Fibroblast of the conjunctiva (primary cell): ENCODE measurements around the gene TRAPPC5.
"Not testable (repeated sequence)": the region's sequence is repeated elsewhere in the genome, so short reads cannot be mapped to it uniquely, and the experiment has no call there.

Experiments
- DNase-seq: peaks from one replicate; pipeline ENCODE4 v3.0.0-alpha.2; 2010; ENCODE audit warnings: low read depth

Gene TRAPPC5

DNA sequence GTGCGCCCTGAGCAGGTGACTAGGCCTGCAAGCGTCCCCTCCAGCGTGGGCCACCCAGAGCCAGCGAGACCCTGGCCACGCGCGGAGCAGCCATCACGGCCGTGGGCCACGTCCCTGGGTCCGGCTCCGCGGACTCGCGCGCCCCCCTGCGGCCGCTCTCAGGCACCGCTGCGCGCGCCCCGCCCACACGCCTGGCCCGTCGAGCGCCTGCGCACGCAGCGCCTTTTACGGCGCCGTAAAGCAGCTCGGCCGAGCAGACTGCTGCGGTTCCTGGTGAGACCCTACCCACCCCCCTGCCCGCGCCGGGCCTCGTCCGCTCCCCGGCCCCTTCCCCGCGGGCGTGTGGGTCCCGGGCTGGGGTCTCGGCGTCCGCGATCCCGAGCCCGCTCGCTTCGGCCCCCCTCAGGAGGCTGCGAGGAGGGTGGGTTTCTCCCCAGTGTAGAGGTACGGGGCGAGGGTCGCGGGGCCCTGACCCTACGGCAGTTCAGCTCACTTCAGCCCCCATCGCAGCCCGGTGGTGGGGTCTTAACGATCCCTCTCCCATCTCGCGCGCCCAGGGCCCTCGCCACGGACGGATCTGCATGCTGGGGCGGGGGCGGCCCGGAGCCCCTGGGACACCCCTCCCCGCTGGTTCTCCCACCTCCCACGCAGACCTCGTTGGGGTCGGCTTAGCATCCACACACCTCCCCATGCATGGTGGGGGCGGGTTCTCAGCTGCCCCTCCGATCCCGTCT lies at the start of gene TRAPPC5:
Gene TRAPPC5, plus strand, starts transcription at position 228 of the 734 bp plus-strand sequence. CDS start 1,421 bp downstream, outside the sequence.
- DNase-seq, result peak; percentile 59

DNA sequence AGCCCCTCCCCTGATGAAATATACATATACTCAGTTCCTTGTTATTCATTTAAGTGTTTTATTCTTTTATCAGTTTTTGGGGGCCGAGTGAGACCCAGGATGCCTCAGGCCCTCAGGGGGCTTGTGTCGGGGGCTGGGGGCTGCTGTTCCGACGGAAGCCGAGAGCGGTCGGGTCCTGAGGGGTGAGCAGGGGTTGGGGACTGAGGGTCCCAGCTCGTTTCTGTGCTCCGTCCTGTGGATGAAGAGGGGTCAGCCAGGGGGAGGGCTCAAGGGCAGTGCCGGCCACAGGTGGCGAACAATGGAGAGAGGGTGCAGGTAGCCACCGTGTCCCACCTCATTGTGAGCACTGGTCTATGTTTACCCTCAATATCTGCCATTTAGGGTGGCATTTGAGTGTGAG lies 49.1 kb upstream of the TRAPPC5 start:
- DNase-seq, result no peak

DNA sequence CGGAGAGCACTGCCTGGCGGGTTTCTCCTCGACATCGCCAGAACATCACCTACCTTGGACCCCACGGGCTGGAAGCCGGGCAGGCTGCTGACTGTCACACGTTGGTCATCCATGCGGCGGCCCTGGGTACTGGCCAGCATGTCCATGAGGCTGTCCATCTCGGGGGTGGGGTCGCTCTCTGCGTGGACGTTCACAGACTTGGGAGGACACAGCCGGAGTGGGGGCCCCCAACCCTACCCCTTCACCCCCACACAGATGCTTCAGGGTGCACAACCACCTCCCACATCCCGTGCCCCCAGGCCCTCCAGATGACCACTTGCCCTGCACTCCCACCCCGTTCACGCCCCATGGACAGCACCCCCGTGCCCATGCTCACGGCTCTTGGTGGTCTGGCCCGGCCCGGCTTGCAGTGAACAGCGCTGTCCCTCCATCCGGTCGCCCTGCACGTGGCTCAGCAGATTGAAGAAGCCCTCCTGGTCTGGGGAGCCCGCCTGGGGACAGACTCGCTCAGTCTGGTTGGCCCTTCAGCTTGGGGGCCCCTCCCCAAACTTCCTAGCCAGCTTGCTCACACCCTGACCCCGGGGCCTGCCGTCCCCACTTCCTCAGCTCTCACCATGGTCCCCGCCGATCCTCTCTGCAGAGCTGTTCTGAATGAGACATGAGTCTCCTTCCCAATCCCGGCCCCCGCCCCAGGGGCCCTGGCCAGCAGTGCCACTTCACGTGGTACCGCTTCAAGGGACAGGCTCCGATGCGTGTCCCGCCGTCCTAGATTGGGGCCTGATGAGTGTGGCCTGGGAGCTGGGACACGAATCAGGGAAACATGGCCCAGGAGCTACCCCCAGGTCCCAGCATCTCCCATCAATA lies 48.1 kb upstream of the TRAPPC5 start:
- DNase-seq, result no peak

DNA sequence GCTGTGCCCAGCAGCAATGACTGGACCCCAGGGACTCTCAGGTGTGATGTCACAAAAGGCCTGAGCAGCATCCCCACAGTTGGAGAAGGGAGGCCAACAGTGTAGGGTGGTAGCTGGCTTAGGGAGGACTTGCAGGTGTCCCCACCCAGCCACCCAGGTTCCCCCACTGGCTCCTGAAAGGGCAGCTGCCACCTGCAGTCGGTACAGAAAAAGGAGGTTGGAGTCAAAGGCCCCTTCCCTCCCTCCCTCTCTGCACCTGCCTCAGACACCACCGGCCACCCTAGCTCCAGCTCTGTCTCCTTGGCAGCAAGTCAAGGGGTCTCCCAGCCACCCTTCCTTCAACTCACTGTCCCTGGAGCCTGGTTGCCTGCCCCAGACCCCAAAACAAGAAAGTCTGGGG lies 46.9 kb upstream of the TRAPPC5 start, which contains the start of gene PCP2:
Gene PCP2, minus strand, starts transcription at position 22 of the 400 bp plus-strand sequence. CDS start 262 bp downstream, outside the sequence.
- no peak for DNase-seq

DNA sequence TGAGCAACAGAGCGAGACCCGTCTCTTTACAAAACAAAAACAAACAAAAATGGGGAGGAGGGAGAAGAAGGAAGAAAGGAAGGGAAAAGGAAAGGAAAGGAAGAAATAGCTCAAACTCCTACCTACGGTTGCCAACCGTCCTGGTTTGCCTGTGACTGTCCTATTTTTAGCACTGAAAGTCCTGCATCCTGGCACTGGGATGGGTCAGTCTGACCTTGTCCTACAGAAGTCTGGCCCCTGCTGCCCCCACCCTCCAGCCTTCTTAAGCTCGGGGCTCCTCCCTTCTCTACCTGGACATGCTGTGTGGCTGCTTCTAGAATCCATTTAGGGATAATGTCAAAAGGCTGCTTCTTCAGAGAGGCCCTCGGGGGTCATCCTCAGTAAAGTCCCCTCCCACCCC lies 45.0 kb upstream of the TRAPPC5 start:
- DNase-seq, result no peak

DNA sequence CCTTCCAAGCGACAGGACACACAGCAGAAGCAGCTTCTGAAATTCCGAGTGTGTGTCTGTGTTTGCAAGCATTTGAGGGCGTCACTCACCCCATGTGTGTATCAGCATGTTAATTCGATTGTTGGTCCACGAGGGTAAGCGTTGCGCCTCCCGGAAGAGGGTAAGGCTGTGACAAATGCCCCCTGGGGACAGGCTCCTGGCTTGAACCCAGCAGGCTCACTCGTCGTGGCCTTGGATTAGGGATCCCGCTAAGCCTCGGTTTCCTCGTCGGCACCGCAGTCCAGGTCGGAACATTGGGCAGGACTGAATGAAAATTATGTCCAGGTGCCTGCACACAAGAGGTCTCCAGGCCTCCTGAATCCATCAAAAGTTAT lies 44.3 kb upstream of the TRAPPC5 start:
- no peak for DNase-seq

DNA sequence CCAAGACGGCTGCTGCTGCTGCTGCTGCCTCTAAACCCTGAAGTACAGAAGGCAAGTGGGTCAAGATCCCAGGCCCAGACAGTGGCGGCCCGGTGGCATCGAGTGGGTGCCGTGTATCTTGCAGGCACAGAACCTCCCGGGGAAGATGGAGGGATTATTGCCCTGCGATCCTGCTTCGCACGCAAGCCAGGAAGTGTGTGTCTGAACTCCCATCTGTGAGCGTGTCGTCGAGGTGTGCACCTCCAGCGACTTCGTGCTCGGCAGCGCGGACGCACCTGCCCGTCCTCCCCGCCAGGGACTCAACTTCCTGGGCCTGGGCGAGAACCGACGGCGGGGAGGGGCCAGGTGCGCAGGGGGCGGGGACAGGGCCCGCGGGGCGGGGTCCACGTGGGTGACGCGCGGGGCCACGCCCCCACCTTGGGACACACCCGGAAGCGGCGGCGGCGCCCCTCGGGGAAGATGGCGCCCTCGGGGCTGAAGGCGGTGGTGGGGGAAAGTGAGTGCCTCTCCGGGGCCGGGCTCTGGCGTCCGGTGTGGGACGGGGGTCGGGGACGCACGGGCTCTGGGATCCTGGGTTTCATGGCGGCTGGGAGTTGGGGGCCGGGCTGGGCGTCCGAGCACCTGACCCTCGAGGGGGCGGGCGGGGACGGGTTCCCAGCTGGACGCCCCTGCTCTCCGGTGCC lies 43.8 kb upstream of the TRAPPC5 start, which contains the start of gene STXBP2:
Gene STXBP2, plus strand, starts transcription at position 420 of the 683 bp plus-strand sequence. Its CDS starts 40 bp downstream, at position 460.
- DNase-seq, result no peak

DNA sequence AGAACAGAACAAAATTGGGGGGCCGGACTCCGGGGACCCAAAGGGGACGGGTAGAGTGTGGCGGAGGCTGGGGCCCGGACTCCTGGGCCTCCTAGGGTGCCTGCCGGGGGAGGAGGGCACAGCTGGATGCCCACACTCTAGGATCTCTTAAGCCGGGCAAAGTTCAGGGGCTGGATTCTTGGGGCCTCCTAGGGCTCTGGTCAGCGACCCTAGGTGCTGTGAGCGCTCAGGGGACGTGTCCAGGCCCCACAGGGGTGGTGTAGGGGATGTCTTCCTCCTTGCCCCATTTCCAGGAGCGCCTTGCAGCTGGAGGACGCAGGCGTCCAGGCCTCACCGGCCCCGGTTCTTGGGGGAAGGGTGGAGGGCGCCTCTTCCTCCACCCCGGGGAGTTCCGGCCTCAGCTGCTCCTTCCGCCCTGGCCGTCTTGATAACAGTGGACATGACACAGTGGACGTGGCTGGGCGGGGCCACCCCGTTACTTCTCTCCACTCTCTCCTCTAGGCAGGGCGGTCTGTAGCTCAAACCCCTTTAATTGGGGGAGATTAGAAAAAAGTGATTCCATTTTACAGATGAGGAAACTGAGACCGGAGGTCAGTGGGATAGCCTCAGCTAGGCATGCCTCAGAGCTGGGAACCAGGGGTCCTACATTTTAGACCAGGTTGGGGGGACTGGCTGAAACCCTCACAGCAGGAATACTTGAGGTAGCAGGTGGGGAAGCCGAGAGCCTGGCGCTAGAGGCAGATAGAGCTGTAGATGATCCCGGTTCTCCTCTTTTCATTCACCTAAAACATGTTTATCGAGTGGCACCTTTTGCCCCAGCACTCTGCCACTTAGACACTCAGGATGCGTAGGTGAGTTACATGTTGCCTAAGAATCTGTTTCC lies 43.0 kb upstream of the TRAPPC5 start:
- DNase-seq, result no peak

DNA sequence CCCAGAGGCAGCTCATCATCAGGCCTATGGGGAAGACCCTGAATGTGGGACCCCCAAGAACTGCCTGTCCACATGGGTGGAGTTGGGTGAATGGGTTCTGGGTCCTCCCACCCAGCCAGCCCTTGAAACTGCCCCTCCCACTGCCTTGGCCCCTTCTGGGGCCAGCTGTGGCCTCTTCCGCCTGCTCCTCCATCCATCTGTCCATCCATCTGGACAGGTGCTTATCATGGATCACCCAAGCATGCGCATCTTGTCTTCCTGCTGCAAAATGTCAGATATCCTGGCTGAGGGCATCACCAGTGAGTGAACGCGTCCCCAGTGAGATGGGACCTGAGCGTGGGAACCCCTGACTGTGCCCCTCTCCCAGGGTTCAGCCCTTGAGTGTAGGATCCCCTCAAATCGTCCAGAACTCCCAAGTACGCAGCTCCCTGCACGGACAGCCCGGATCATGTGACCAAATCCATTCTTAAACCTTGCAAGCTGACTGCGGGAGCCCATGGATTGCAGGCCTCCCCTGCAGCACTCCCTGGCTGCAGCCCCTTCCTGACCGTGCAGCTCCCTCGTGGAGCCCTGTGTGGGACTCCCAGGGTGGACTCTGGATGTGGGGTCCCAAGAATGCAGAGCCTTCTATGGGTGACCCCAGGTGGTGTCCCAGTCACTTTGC lies 41.7 kb upstream of the TRAPPC5 start:
- no peak for DNase-seq

DNA sequence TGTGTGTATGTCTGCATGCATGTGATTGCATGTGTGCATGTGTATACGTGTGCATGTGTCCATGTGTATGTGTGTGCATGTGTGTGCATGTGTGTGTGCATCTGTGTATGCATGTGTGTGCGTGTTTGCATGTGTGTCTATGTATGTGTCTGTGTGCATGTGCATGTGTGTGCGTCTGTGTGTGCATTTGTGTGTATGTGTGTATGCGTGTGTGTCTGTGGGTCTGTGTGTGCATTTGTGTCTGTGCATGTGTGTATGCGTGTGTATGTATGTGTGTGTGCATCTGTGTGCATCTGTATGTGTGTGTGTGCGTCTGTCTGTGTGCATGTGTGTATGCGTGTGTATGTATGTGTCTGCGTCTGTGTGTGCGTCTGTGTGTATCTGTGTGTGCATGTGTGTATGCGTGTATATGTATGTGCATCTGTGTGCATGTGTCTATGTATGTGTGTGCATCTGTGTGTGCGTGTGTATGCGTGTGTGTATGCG lies 40.7 kb upstream of the TRAPPC5 start:
- DNase-seq, result no peak

DNA sequence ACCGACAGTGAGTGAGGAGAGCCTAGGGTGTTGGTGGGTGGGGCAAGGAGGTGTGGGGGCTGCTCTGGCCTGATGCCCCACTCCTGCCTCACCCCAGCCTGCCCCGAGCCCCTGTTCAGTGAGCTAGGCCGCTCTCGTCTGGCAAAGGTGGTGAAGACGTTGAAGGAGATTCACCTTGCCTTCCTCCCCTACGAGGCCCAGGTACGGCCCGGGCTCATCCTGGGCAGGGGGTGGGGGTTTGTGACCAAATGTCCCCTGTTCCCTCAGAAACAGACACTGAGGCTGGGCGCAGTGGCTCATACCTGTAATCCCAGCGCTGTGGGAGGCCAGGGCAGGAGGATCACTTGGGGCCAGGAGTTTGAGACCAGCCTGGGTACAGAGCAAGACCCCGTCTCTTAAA lies 39.8 kb upstream of the TRAPPC5 start:
- DNase-seq, result no peak

DNA sequence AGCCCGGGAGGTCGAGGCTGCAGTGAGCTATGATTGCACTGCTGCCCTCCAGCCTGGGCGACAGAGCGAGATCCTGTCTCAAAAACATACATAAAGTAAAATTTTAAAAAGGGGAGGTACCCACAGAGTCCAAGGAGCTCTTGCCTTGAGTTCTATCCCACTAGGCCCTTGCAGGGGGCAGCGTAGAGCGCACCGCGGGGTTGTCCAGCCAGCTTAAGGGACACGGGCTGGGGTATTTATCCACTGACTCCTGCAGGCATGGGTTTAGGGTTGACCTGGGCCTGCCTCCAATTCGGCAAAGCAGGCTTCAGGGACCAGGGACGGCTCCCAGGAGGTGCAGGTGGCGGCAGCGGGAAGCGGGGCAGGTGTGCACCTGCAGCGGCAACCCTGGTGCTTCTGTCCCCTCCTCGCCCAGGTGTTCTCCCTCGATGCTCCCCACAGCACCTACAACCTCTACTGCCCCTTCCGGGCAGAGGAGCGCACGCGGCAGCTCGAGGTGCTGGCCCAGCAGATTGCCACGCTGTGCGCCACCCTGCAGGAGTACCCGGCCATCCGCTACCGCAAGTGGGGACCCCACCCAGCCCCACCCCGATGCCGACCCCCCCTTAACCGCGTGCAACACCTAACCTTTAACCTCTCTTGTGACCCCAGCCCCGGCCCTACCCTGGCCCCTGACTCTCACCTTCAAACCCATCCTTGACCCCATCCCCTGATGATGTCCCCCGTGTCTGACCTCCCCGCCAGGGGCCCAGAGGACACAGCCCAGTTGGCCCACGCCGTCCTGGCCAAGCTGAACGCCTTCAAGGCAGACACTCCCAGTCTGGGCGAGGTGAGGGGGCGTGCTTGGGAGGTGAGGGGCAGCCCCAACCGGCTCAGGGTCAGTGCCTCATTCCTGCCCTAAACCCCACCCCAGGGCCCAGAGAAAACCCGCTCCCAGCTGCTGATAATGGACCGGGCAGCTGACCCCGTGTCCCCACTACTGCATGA lies 39.0 kb upstream of the TRAPPC5 start:
- DNase-seq, result no peak

DNA sequence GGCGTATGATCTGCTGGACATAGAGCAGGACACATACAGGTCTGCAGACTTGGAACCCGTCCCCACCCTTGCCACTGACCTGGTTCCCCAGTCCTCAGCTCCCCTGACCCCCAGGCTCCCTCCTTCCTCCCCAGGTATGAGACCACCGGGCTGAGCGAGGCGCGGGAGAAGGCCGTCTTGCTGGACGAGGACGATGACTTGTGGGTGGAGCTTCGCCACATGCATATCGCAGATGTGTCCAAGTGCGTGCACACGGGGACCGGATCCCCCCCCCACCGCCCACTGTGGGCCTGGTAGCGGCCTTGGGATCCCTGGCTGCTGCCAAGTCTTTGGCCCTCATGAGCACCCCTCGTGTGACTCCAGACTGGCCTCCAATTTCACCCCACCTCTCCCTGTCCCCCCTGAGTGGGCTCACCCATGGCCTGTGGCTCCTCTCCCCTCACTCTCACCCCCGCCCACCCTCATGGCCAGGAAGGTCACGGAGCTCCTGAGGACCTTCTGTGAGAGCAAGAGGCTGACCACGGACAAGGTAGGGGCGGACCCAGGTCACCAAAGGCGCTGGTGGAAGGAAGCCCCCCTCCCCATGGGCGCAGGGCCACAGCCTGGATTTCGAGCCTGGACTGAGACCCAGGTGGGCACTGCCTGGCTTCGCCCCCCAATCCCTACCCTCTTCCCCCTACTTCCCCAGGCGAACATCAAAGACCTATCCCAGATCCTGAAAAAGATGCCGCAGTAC lies 38.2 kb upstream of the TRAPPC5 start:
- DNase-seq, result no peak

DNA sequence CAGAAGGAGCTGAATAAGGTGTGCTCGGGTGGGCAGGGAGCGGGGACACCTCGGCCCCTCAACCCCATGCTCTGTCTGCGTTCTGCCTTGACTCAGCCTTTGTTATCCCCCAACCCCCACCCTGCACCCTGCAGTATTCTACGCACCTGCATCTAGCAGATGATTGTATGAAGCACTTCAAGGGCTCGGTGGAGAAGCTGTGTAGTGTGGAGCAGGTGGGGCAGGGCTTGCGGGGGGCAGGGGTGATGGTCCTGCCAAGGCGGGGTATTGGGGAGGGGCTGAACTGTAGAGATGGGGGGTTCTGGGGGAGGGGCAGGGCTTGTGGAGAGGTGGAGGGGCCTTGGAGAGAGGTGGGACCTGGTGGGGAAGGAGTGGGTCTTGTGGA lies 37.6 kb upstream of the TRAPPC5 start:
- no peak for DNase-seq

DNA sequence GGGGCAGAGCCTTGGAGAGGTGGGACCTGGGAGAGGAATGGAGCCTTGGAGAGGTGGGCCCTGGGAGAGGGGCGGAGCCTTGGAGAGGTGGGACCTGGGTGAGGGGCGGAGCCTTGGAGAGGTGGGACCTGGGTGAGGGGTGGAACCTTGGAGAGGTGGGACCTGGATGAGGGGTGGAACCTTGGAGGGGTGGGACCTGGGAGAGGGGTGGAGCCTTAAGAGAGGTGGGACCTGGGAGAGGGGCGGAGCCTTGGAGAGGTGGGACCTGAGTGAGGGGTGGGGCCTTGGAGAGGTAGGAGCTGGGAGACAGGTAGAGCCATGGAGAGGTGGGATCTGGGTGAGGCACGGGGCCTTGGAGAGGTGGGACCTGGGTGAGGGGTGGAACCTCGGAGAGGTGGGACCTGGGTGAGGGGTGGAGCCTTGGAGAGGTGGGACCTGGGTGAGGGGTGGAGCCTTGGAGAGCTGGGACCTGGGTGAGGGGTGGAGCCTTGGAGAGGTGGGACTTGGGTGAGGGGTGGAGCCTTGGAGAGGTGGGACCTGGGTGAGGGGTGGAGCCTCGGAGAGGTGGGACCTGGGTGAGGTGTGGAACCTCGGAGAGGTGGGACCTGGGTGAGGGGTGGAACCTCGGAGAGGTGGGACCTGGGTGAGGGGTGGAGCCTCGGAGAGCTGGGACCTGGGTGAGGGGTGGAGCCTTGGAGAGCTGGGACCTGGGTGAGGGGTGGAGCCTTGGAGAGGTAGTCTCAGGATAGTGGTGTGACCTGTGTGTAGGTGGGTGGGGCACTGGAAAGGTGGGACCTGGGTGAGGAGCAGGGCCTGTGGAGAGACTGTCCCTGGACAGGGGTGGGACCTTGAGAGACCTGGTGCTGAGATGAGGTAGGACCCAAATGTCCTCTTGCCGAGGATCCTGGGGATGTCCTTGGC lies 36.7 kb upstream of the TRAPPC5 start:
- not testable (repeated sequence) for DNase-seq

DNA sequence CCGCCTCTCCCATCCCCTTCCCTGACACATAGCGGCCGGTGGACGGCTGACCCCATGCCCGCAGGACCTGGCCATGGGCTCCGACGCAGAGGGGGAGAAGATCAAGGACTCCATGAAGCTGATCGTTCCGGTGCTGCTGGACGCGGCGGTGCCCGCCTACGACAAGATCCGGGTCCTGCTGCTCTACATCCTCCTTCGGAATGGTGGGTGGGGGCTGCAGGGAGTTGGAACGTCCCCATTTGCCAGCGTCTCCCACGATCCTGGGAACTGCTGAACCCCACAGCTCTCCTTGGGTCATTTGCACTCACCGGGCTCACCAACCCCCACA lies 36.1 kb upstream of the TRAPPC5 start:
- no peak for DNase-seq

DNA sequence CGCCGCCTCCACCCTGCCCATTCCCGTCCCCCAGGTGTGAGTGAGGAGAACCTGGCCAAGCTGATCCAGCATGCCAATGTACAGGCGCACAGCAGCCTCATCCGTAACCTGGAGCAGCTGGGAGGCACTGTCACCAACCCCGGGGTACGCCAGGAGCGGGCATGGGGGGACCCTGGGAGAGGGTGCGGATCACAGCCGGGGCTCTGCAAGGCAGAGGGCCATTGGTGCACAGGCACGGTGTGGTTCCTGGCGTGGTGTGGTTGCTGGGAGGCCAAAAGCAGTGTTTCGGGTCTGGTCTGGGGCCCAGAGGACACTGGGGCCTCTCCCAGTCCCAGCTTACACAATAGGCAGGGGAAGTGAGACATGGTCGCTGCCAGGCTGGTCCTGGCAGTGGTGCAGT lies 35.5 kb upstream of the TRAPPC5 start:
- DNase-seq, result no peak
